Mesendoderm (in vitro differentiated cells): ENCODE measurements around the gene RPTN.

Experiments used
- DNase-seq: peaks from one replicate; pipeline ENCODE4 v3.0.0; 2013
- H2AK5ac ChIP-seq: 2 replicates; pipeline ENCODE4 v1.6.1; 2013; ENCODE audit warnings: low read length, inconsistent platforms
- H2BK120ac ChIP-seq: 2 replicates; pipeline ENCODE4 v1.6.1; 2013; ENCODE audit warnings: low read depth, mild to moderate bottlenecking, low read length, moderate library complexity, mixed read lengths
- H2BK15ac ChIP-seq: replicated peaks from 2 replicates; pipeline ENCODE4 v1.6.1; 2013; ENCODE audit warnings: low read depth, mild to moderate bottlenecking, moderate library complexity
- H2BK5ac ChIP-seq: 2 replicates; pipeline ENCODE4 v1.6.1; 2013; ENCODE audit warnings: low read length, inconsistent platforms
- H3K18ac ChIP-seq: 2 replicates; pipeline ENCODE4 v1.6.1; 2013; ENCODE audit warnings: mild to moderate bottlenecking, low read length, mixed read lengths
- H3K23ac ChIP-seq: one replicate; pipeline ENCODE4 v1.6.1; 2013; ENCODE audit warnings: low read length
- H3K27ac ChIP-seq: 2 replicates; pipeline ENCODE4 v1.5.1; 2013; ENCODE audit warnings: low read depth, mild to moderate bottlenecking, inconsistent platforms, low read length, moderate library complexity
- H3K27me3 ChIP-seq: 2 replicates; pipeline ENCODE4 v1.6.1; 2013; ENCODE audit warnings: low read length, control low read depth, mild to moderate bottlenecking, inconsistent platforms; ENCODE audit not compliant: insufficient read depth, poor library complexity
- H3K36me3 ChIP-seq: 2 replicates; pipeline ENCODE4 v1.6.1; 2013; ENCODE audit warnings: low read length, inconsistent platforms; ENCODE audit not compliant: control insufficient read depth, insufficient read depth
- H3K4ac ChIP-seq: one replicate; pipeline ENCODE4 v1.6.1; 2013; ENCODE audit warnings: low read depth, mild to moderate bottlenecking, low read length, moderate library complexity
- H3K4me1 ChIP-seq: 2 replicates; pipeline ENCODE4 v1.6.1; 2013; ENCODE audit warnings: low read depth, low read length, inconsistent platforms; ENCODE audit not compliant: control insufficient read depth
- H3K4me2 ChIP-seq: 2 replicates; pipeline ENCODE4 v1.6.1; 2013; ENCODE audit warnings: low read length
- H3K4me3 ChIP-seq: 2 replicates; pipeline ENCODE4 v1.5.1; 2013; ENCODE audit warnings: mild to moderate bottlenecking, low read length
- H3K56ac ChIP-seq: one replicate; pipeline ENCODE4 v1.6.1; 2013; ENCODE audit warnings: low read length
- H3K79me1 ChIP-seq: 2 replicates; pipeline ENCODE4 v1.6.1; 2013; ENCODE audit warnings: low read length, inconsistent platforms
- H3K79me2 ChIP-seq: 2 replicates; pipeline ENCODE4 v1.6.1; 2013; ENCODE audit warnings: mild to moderate bottlenecking, low read length; ENCODE audit not compliant: control insufficient read depth, insufficient read depth
- H3K9ac ChIP-seq: 2 replicates; pipeline ENCODE4 v1.6.1; 2013; ENCODE audit warnings: low read length, inconsistent platforms
- H4K5ac ChIP-seq: one replicate; pipeline ENCODE4 v1.6.1; 2013; ENCODE audit warnings: low read length
- H4K8ac ChIP-seq: one replicate; pipeline ENCODE4 v1.6.1; 2013; ENCODE audit warnings: low read depth, mild to moderate bottlenecking, control low read depth, low read length, moderate library complexity
- WGBS: extraction: QIAGEN DNeasy Blood & Tissue Kit; methylation state at CpG from one replicate; pipeline ENCODE4 v1.1.7; 2013; ENCODE audit warnings: low lambda C conversion rate, missing lambda C conversion rate; ENCODE audit not compliant: insufficient coverage; ENCODE audit errors: extremely low coverage; 5-methylcytosine and 5-hydroxymethylcytosine counted together

Gene RPTN

DNA sequence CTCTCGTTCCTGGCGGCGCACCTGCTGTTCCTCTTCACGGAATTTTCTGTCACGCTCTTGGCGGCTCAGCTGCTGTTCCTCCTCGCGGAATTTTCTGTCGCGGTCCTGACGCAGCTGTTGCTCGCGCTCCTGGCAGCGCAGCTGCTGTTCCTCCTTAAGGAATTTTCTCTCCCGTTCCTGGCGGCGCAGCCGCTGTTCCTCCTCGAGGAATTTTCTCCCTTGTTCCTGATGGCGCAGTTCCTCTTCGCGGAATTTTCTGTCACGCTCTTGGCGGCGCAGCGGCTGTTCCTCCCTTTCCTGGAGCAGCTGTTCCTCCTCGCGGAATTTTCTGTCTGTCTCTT is 50.2 kb downstream of the RPTN start:
- no peak overlapping the region for H2BK5ac ChIP-seq
- H3K4ac ChIP-seq = no peak overlapping the region
- H4K8ac ChIP-seq = no peak overlapping the region
- WGBS = no CpG with 5 or more reads among the region's 28 CpGs
- H3K9ac ChIP-seq = no peak overlapping the region
- no peaks in the 10 kb centered on the region for H3K79me1 ChIP-seq
- H3K4me2 ChIP-seq = no peak overlapping the region
- H3K27me3 ChIP-seq = peaks cover 60% of the 10 kb centered on the region
- H3K18ac ChIP-seq = no peak overlapping the region
- no peak overlapping the region for H3K23ac ChIP-seq
- no peak overlapping the region for H3K27ac ChIP-seq
- peak; percentile 28 for DNase-seq
- H3K56ac ChIP-seq = no peak overlapping the region
- H3K4me3 ChIP-seq = no peak overlapping the region
- no peak overlapping the region for H4K5ac ChIP-seq
- H2BK120ac ChIP-seq = no peak overlapping the region
- H3K36me3 ChIP-seq = no peaks in the 10 kb centered on the region
- H3K4me1 ChIP-seq = no peaks in the 10 kb centered on the region
- H3K79me2 ChIP-seq = no peaks in the 10 kb centered on the region
- H2BK15ac ChIP-seq = no peak overlapping the region
- H2AK5ac ChIP-seq = no peak overlapping the region

DNA sequence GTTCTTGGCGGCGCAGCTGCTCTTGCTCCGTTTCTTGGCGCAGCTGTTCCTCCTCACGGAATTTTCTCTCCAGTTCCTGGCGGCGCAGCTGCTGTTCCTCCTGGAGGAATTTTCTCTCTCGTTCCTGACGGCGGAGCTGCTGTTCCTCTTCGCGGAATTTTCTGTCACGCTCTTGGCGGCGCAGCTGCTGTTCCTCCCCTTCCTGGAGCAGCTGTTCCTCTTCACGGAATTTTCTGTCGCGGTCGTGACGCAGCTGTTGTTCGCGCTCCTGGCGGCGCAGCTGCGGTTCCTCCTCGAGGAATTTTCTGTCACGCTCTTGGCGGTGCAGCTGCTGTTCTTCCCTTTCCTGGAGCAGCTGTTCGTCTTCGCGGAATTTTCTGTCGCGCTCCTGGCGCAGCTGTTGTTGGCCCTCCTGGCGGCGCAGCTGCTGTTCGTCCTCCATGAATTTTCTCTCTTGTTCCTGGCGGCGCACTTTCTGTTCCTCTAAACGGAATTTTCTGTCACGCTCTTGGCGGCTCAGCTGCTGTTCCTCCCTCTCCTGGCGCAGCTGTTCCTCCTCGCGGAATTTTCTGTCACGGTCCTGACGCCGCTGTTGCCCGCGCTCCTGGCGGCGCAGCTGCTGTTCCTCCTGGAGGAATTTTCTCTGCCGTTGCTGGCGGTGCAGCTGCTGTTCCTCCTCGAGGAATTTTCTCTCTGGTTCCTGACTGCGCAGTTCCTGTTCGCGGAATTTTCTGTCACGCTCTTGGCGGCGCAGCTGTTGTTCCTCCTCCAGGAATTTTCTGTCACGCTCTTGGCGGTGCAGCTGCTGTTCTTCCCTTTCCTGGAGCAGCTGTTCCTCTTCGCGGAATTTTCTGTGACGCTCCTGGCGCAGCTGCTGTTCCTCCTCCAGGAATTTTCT is 50.8 kb downstream of the RPTN start:
- DNase-seq = peak; percentile 74
- Histone ChIP-seq H2BK120ac (no peak overlapping the region), H3K79me1 (no peaks in the 10 kb centered on the region), H3K23ac (no peak overlapping the region), H4K8ac (no peak overlapping the region), H3K18ac (no peak overlapping the region), H3K36me3 (no peaks in the 10 kb centered on the region), H2AK5ac (no peak overlapping the region), H3K4me3 (no peak overlapping the region), H3K27ac (no peak overlapping the region), H2BK15ac (no peak overlapping the region), H4K5ac (no peak overlapping the region), H3K79me2 (no peaks in the 10 kb centered on the region), H3K9ac (no peak overlapping the region), H3K27me3 (peaks cover 54% of the 10 kb centered on the region), H3K4ac (no peak overlapping the region), H3K4me2 (no peak overlapping the region), H2BK5ac (no peak overlapping the region), H3K4me1 (no peaks in the 10 kb centered on the region), H3K56ac (no peak overlapping the region)
- WGBS = no CpG with 5 or more reads among the region's 67 CpGs

DNA sequence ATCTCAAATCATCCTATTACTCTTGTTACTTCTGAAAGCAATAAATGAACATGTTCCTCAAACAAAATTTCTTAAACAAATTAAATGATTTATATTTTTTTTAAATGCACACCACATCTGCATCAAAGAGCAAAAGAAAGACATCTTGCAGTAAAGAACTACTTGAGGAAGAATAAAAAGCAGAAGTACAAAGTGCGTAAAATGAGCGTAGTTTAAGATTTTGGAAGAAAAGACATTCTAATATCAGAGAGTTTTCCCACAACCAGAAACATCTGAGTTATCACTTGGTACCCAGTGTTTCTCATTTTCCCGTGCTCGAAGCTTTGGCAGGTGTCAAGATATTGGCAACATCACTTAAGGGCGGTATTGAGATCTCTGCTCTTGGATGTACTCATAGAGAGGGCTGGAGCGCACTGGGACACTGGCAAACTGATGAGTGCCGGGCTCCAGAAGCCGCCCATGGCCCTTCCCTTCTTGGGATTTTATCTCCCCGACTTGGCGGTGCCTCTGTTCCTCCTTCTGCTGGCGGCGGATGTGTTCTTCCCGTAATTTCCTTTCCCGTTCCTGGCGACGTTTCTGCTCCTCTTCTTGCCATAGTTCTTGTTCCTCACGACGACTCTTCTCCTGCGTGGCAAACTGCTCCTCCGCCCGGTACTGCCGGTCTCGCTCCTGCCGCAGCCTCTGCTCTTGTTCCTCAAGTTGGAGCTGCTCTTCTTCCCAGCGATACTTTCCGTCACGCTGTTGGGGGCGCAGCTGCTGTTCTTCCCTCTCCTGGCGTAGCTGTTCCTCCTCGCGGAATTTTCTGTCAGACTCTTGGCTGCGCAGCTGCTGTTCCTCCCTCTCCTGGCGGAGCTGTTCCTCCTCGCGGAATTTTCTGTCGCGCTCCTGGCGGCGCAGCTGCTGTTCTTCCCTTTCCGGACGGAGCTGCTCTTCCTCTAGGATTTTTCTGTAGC is 51.7 kb downstream of the RPTN start:
- Histone ChIP-seq H3K27ac (no peak overlapping the region), H3K4me2 (no peak overlapping the region), H3K56ac (no peak overlapping the region), H3K4ac (no peak overlapping the region), H3K27me3 (peaks cover 47% of the 10 kb centered on the region), H3K79me1 (no peaks in the 10 kb centered on the region), H3K18ac (no peak overlapping the region), H3K9ac (no peak overlapping the region), H2AK5ac (no peak overlapping the region), H3K4me3 (no peak overlapping the region), H4K8ac (no peak overlapping the region), H2BK15ac (no peak overlapping the region), H3K4me1 (no peaks in the 10 kb centered on the region), H3K36me3 (no peaks in the 10 kb centered on the region), H3K23ac (no peak overlapping the region), H3K79me2 (no peaks in the 10 kb centered on the region), H4K5ac (no peak overlapping the region), H2BK120ac (no peak overlapping the region), H2BK5ac (no peak overlapping the region)
- no CpG with 5 or more reads among the region's 41 CpGs for WGBS
- DNase-seq = peak; percentile 66

DNA sequence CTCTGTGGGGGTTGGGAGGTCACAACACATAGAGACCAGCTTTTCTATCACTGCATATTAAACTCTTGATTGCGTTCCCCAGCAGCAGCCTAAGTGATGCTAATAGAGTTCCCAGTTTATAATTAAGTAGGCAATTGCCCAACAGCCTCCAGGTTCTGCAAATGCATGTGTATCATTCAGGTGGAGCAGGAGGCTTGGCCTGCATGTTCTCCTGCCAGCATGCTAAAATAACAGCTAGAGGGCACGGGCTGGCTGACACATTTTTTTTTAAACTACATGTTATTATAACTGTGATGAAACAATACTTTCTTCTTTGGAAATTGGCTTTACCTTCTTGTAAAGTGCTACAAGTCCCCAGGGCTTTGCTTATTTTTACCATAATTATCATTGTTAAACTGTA is 54.2 kb downstream of the RPTN start:
- Histone ChIP-seq H3K79me1 (no peaks in the 10 kb centered on the region), H3K4ac (no peak overlapping the region), H2BK120ac (no peak overlapping the region), H4K8ac (no peak overlapping the region), H3K4me2 (no peak overlapping the region), H2BK5ac (no peak overlapping the region), H2AK5ac (no peak overlapping the region), H3K4me3 (no peak overlapping the region), H3K9ac (no peak overlapping the region), H3K4me1 (no peaks in the 10 kb centered on the region), H3K79me2 (no peaks in the 10 kb centered on the region), H2BK15ac (no peak overlapping the region), H3K56ac (no peak overlapping the region), H3K36me3 (no peaks in the 10 kb centered on the region), H4K5ac (no peak overlapping the region), H3K27ac (no peak overlapping the region), H3K27me3 (peaks cover 30% of the 10 kb centered on the region), H3K18ac (no peak overlapping the region), H3K23ac (no peak overlapping the region)
- no peak for DNase-seq
- WGBS = no CpG with 5 or more reads among the region's 2 CpGs
